ENCODE results near the gene ANTXR1.

The ANTXR1 gene

GRCh38 chr2:69013142-69013839 lies at the start of gene ANTXR1:
Gene ANTXR1 (plus strand): TSS chr2:69013179. CDS start chr2:69013500, 321 bp downstream.
- peak; percentile 6 for DNase-seq

GRCh38 chr2:68964282-68964681 lies 48.7 kb upstream of the ANTXR1 start:
- DNase-seq = no peak

GRCh38 chr2:68968221-68968620 lies 44.8 kb upstream of the ANTXR1 start:
- peak; percentile 5 for DNase-seq

- no peak for DNase-seq
Observed at GRCh38 chr2:68969736-68970490, 43.1 kb upstream of the ANTXR1 start.

GRCh38 chr2:68970566-68971265 lies 42.3 kb upstream of the ANTXR1 start:
- no peak for DNase-seq

GRCh38 chr2:68971591-68972231 lies 41.3 kb upstream of the ANTXR1 start:
- DNase-seq = peak; percentile 55

- no peak for DNase-seq
Observed at GRCh38 chr2:68974251-68974650, 38.7 kb upstream of the ANTXR1 start, which contains the start of gene GKN1. Gene GKN1 (plus strand): TSS chr2:68974636. CDS start chr2:68974678, 42 bp downstream.

GRCh38 chr2:68974946-68975665 lies 37.9 kb upstream of the ANTXR1 start:
- no peak for DNase-seq

GRCh38 chr2:68975844-68976243 lies 37.1 kb upstream of the ANTXR1 start:
- no peak for DNase-seq

GRCh38 chr2:68977453-68977852 lies 35.5 kb upstream of the ANTXR1 start:
- no peak for DNase-seq

- DNase-seq = no peak
Observed at GRCh38 chr2:68978098-68978497, 34.9 kb upstream of the ANTXR1 start.

- DNase-seq = no peak
Observed at GRCh38 chr2:68980956-68981355, 32.0 kb upstream of the ANTXR1 start.

GRCh38 chr2:68987021-68987503 lies 25.9 kb upstream of the ANTXR1 start:
- no peak for DNase-seq

- no peak for DNase-seq
Observed at GRCh38 chr2:68989035-68989434, 23.9 kb upstream of the ANTXR1 start.

- no peak for DNase-seq
Observed at GRCh38 chr2:68992341-68992740, 20.6 kb upstream of the ANTXR1 start.

GRCh38 chr2:68992933-68993332 lies 20.0 kb upstream of the ANTXR1 start:
- no peak for DNase-seq

GRCh38 chr2:68993660-68994059 lies 19.3 kb upstream of the ANTXR1 start:
- DNase-seq = no peak

- DNase-seq = no peak
Observed at GRCh38 chr2:68994864-68995263, 18.1 kb upstream of the ANTXR1 start.

- no peak for DNase-seq
Observed at GRCh38 chr2:68995916-68996315, 17.1 kb upstream of the ANTXR1 start.

GRCh38 chr2:68997401-68997800 lies 15.6 kb upstream of the ANTXR1 start:
- no peak for DNase-seq

- no peak for DNase-seq
Observed at GRCh38 chr2:69001879-69002278, 11.1 kb upstream of the ANTXR1 start.

- peak; percentile 50 for DNase-seq
Observed at GRCh38 chr2:69003731-69004130, 9.2 kb upstream of the ANTXR1 start.

Data from MV-4-11 (cell line).